ENCODE results near the gene MAP3K7CL.

DNA sequence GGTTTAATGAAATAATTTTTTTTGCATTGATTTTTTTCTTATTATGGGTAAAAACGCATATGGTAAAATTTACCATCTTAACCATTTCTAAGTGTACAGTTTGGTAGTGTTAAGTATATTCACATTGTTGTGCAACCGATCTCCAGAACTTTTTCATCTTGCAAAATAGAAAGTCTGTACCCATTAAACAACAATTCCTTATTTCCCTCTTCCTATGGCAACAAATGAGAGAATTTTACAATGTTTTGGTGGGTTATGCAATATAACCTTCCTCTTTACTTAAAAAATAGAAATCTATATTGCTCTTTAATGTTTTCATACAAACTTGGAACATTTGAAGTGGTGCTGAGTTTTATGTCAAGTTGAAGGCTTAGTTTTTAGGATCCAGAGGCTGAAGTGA lies 26.6 kb downstream of the MAP3K7CL start:
- TF ChIP-seq, protein P1, sequence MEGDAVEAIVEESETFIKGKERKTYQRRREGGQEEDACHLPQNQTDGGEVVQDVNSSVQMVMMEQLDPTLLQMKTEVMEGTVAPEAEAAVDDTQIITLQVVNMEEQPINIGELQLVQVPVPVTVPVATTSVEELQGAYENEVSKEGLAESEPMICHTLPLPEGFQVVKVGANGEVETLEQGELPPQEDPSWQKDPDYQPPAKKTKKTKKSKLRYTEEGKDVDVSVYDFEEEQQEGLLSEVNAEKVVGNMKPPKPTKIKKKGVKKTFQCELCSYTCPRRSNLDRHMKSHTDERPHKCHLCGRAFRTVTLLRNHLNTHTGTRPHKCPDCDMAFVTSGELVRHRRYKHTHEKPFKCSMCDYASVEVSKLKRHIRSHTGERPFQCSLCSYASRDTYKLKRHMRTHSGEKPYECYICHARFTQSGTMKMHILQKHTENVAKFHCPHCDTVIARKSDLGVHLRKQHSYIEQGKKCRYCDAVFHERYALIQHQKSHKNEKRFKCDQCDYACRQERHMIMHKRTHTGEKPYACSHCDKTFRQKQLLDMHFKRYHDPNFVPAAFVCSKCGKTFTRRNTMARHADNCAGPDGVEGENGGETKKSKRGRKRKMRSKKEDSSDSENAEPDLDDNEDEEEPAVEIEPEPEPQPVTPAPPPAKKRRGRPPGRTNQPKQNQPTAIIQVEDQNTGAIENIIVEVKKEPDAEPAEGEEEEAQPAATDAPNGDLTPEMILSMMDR (IDR thresholded peaks at IDR 0.05; ENCODE audit: insufficient read depth, low read depth, low read length): no peak
- TF ChIP-seq EZH2 (IDR thresholded peaks at IDR 0.05; ENCODE audit: insufficient read depth, low read length): no peak
